HepG2 (cell line): ENCODE data around the gene APOM. TPM values are rescaled to one million over a fixed set of nuclear protein-coding genes. Genes with fewer than 3 reads are reported as not detected.
A peak's percentile ranks its signal among the peaks of the same experiment; 100 is the strongest.

ENCODE experiments used
- ATF1 ChIP-seq: IDR thresholded peaks from 2 replicates; pipeline ENCODE4 v1.6.1; 2016; ENCODE audit warnings: mild to moderate bottlenecking, control low read depth
- CHCHD3 ChIP-seq: sonication (generic); formaldehyde crosslinking; IDR thresholded peaks from 2 replicates; pipeline ENCODE4 v1.8.0; 2022; ENCODE audit warnings: mild to moderate bottlenecking, missing genetic modification reagents, moderate library complexity
- HMGA1 ChIP-seq: sonication (generic); formaldehyde crosslinking; conservative IDR thresholded peaks from 2 replicates; pipeline ENCODE4 v1.4.0; 2020; ENCODE audit warnings: missing genetic modification reagents
- PCBP1 ChIP-seq: fragments of 200-400 bp; formaldehyde crosslinking; IDR thresholded peaks from 2 replicates; pipeline ENCODE4 v1.6.1; 2017; ENCODE audit warnings: mild to moderate bottlenecking, low read depth, low read length, borderline replicate concordance
- ZNF496 ChIP-seq: sonication (generic); formaldehyde crosslinking; IDR thresholded peaks from 2 replicates; pipeline ENCODE4 v1.8.1; 2023; ENCODE audit warnings: mild to moderate bottlenecking, moderate library complexity, missing genetic modification reagents; ENCODE audit not compliant: insufficient replicate concordance
- ZNF598 ChIP-seq: sonication (generic); formaldehyde crosslinking; IDR thresholded peaks from 2 replicates; pipeline ENCODE4 v1.5.1; 2020; ENCODE audit warnings: mild to moderate bottlenecking, missing genetic modification reagents, borderline replicate concordance
- polyA plus RNA-seq, 8 experiments: library from polyadenylated mRNA; depleted of rRNA in 3 of 8; stranded (reverse) in 7 of 8; unstranded in 1 of 8; fragments of >200 nt; fragmentation: Illumina TruSeq in 4 of 8; extraction: Trizol in 4 of 8; gene quantifications; 2 replicates each; pipeline versions ENCODE4 v1.2.1 to v1.2.3, GENCODE V29; 2011 to 2016; ENCODE audit warnings: low read depth in 4 of 8, missing spikeins in 1 of 8, mixed read lengths in 1 of 8; ENCODE audit not compliant: insufficient read depth in 1 of 8
- total RNA-seq, 5 experiments: library from RNA; depleted of rRNA; stranded (reverse); fragments of >200 nt; fragmentation: Illumina TruSeq; extraction: Trizol; gene quantifications; 2 replicates each; pipeline ENCODE4 v1.2.3, GENCODE V29; 2016; ENCODE audit warnings: low read depth in 1 of 5
- TF ChIP-seq, protein P1 (sequence below): sonication (generic); formaldehyde crosslinking; IDR thresholded peaks from 2 replicates; pipeline ENCODE4 v1.9.0; 2022; ENCODE audit warnings: missing genetic modification reagents, mild to moderate bottlenecking, borderline replicate concordance
- TF ChIP-seq, protein P2 (sequence below): sonication (generic); formaldehyde crosslinking; IDR thresholded peaks from 2 replicates; pipeline ENCODE4 v1.5.0; 2020; ENCODE audit warnings: mild to moderate bottlenecking, missing genetic modification reagents, borderline replicate concordance

APOM gene
- total and polyA plus RNA-seq, 2 of the 13 experiments (the other 11 are each of a cell fraction or from before 2014, with no cell fraction given), result 98.2 to 1,140 TPM

DNA sequence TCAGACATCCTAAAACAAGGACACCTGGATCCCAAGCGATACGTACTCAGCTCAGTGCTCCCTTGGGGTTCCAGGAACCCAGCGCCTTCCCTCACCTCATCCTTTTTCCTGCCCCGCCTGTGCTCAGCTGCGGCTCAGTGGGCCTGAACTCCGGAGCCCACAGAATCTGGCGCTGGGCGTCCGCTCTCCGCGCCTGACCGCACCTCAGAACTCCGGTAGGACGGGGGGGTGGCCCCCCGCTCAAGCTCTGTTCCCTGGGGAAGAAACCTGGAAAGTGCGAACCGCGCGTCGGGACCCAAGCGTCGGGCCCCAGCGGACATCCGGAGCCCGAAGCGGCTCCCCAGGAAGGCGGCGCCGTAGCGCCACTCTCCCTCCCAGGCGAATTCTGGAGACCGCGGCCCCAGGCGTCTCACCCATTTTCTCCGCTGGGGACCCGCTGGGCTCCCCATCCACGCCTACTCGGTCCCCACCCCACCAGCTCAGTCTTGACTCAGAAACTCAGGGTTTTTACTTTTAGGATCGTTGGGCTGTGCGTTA is 25.5 kb downstream of the APOM start (continued):
- TF ChIP-seq PCBP1 (0 out of 2 replicates have a peak, but pooled peaks have one; percentile 31), ZNF598 (CRISPR knock-in tag) (no peak), CHCHD3 (CRISPR knock-in tag) (no peak), HMGA1 (no peak), ATF1 (CRISPR knock-in tag) (no peak), ZNF496 (CRISPR knock-in tag) (no peak)
- TF ChIP-seq, protein P1, sequence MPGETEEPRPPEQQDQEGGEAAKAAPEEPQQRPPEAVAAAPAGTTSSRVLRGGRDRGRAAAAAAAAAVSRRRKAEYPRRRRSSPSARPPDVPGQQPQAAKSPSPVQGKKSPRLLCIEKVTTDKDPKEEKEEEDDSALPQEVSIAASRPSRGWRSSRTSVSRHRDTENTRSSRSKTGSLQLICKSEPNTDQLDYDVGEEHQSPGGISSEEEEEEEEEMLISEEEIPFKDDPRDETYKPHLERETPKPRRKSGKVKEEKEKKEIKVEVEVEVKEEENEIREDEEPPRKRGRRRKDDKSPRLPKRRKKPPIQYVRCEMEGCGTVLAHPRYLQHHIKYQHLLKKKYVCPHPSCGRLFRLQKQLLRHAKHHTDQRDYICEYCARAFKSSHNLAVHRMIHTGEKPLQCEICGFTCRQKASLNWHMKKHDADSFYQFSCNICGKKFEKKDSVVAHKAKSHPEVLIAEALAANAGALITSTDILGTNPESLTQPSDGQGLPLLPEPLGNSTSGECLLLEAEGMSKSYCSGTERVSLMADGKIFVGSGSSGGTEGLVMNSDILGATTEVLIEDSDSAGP (CRISPR knock-in tag), result 0 out of 2 replicates have a peak, but pooled peaks have one; percentile 7
- TF ChIP-seq, protein P2, sequence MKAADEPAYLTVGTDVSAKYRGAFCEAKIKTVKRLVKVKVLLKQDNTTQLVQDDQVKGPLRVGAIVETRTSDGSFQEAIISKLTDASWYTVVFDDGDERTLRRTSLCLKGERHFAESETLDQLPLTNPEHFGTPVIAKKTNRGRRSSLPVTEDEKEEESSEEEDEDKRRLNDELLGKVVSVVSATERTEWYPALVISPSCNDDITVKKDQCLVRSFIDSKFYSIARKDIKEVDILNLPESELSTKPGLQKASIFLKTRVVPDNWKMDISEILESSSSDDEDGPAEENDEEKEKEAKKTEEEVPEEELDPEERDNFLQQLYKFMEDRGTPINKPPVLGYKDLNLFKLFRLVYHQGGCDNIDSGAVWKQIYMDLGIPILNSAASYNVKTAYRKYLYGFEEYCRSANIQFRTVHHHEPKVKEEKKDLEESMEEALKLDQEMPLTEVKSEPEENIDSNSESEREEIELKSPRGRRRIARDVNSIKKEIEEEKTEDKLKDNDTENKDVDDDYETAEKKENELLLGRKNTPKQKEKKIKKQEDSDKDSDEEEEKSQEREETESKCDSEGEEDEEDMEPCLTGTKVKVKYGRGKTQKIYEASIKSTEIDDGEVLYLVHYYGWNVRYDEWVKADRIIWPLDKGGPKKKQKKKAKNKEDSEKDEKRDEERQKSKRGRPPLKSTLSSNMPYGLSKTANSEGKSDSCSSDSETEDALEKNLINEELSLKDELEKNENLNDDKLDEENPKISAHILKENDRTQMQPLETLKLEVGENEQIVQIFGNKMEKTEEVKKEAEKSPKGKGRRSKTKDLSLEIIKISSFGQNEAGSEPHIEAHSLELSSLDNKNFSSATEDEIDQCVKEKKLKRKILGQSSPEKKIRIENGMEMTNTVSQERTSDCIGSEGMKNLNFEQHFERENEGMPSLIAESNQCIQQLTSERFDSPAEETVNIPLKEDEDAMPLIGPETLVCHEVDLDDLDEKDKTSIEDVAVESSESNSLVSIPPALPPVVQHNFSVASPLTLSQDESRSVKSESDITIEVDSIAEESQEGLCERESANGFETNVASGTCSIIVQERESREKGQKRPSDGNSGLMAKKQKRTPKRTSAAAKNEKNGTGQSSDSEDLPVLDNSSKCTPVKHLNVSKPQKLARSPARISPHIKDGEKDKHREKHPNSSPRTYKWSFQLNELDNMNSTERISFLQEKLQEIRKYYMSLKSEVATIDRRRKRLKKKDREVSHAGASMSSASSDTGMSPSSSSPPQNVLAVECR (CRISPR knock-in tag), result no peak
